ENCODE results near the gene CA11. TPM values are rescaled to one million over a fixed set of nuclear protein-coding genes. Genes with fewer than 3 reads are reported as not detected.

Gene CA11
- total RNA-seq, 1 experiment from 2014 or later = 12.6 TPM

- Histone ChIP-seq H3K4me1 (ENCODE audit: control insufficient read depth, insufficient read depth, low read length) (peaks cover 11% of the 10 kb centered on the region), H3K4me3 (ENCODE audit: low read depth in 2 of 2, low read length in 2 of 2) (no peak overlapping the region), H3K27ac (ENCODE audit: low read length) (no peak overlapping the region), H3K27me3 (ENCODE audit: control insufficient read depth, insufficient read depth, low read length) (no peaks in the 10 kb centered on the region), H3K36me3 (ENCODE audit: control insufficient read depth, insufficient read depth, low read length) (no peaks in the 10 kb centered on the region), H3K9me3 (ENCODE audit: control insufficient read depth, insufficient read depth, low read depth, low read length) (no peaks in the 10 kb centered on the region)
- no TSS peak for BruUV-seq (replicated peaks)
- POLR2A ChIA-PET = interaction anchor here (0.6 kb wide), 1 partner anchor 380 kb away, joined by 7 read pairs; no protein-coding TSS in a partner anchor
- CTCF ChIA-PET = no interaction called here
- TF ChIP-seq CTCF (IDR thresholded peaks at IDR 0.05) = no peak
- TF ChIP-seq REST (IDR thresholded peaks at IDR 0.05; ENCODE audit: insufficient read depth in 1 of 2, low read depth in 2 of 2, low read length in 1 of 2) = no peak
- DNase-seq (ENCODE audit: low read depth, low spot score) (no peak), ATAC-seq (no peak)
- in situ Hi-C loops (cut with HindIII; ENCODE audit: low pct_unique_long_range_greater_than_20kb, low sequenced_read_pairs) = no loop called here
- intact Hi-C loops (cut with micrococcal nuclease; ENCODE audit: unreplicated experiment) = no loop called here
Observed at GRCh38 chr19:48627201-48627864, 18.7 kb downstream of the CA11 start.

GRCh38 chr19:48625891-48626327 lies 20.1 kb downstream of the CA11 start:
- TF ChIP-seq SIN3A (IDR thresholded peaks at IDR 0.05; ENCODE audit: borderline replicate concordance, insufficient read depth, low read depth, low read length) (no peak), TCF7L2 (IDR thresholded peaks at IDR 0.05; ENCODE audit: low read depth, low read length) (no peak), POLR2AphosphoS5 (IDR thresholded peaks at IDR 0.05; ENCODE audit: low read depth, low read length) (no peak), REST (IDR thresholded peaks at IDR 0.05; ENCODE audit: insufficient read depth in 1 of 2, low read depth in 2 of 2, low read length in 1 of 2) (no peak), CTCF (IDR thresholded peaks at IDR 0.05) (no peak)
- ATAC-seq (no peak), DNase-seq (ENCODE audit: low read depth, low spot score) (no peak)
- Histone ChIP-seq H3K4me3 (ENCODE audit: low read depth in 2 of 2, low read length in 2 of 2) (no peak overlapping the region), H3K27me3 (ENCODE audit: control insufficient read depth, insufficient read depth, low read length) (no peaks in the 10 kb centered on the region), H3K36me3 (ENCODE audit: control insufficient read depth, insufficient read depth, low read length) (no peaks in the 10 kb centered on the region), H3K27ac (ENCODE audit: low read length) (no peak overlapping the region), H3K9me3 (ENCODE audit: control insufficient read depth, insufficient read depth, low read depth, low read length) (no peaks in the 10 kb centered on the region), H3K4me1 (ENCODE audit: control insufficient read depth, insufficient read depth, low read length) (peaks cover 11% of the 10 kb centered on the region)
- intact Hi-C loops (cut with micrococcal nuclease; ENCODE audit: unreplicated experiment) (no loop called here), in situ Hi-C loops (cut with HindIII; ENCODE audit: low pct_unique_long_range_greater_than_20kb, low sequenced_read_pairs) (no loop called here)
- no TSS peak for BruUV-seq (replicated peaks)
- ChIA-PET POLR2A (no interaction called here), CTCF (no interaction called here)
